AG04449 (cell line): ENCODE measurements around the gene TPRG1L.

ENCODE experiments used
- CTCF ChIA-PET: fragments of 350-600 bp; formaldehyde crosslinking; extraction: SDS; loops from one replicate; lab custom pipeline; 2021; ENCODE audit warnings: antibody characterized with exemption; lab: Yijun Ruan, JAX
- POLR2A ChIA-PET: fragments of 400-600, 350-600 bp; formaldehyde crosslinking; extraction: SDS; loops from one replicate; lab custom pipeline; 2020; ENCODE audit warnings: antibody characterized with exemption, inconsistent platforms; lab: Yijun Ruan, JAX
- DNase-seq: peaks from one replicate; pipeline ENCODE4 v3.0.0-alpha.2; 2010; ENCODE audit warnings: low read depth, low spot score
- H3K4me3 ChIP-seq: 2 replicates; pipeline ENCODE4 v1.5.1; 2011; ENCODE audit warnings: low read depth, mild to moderate bottlenecking, control low read depth, low read length
- CTCF ChIP-seq: IDR thresholded peaks from one replicate; pipeline ENCODE4 v1.5.1; 2011; ENCODE audit warnings: mild to moderate bottlenecking, moderate library complexity, low read length, control low read depth, inconsistent platforms; ENCODE audit not compliant: insufficient read depth; ENCODE audit errors: missing control alignments

The TPRG1L gene

DNA sequence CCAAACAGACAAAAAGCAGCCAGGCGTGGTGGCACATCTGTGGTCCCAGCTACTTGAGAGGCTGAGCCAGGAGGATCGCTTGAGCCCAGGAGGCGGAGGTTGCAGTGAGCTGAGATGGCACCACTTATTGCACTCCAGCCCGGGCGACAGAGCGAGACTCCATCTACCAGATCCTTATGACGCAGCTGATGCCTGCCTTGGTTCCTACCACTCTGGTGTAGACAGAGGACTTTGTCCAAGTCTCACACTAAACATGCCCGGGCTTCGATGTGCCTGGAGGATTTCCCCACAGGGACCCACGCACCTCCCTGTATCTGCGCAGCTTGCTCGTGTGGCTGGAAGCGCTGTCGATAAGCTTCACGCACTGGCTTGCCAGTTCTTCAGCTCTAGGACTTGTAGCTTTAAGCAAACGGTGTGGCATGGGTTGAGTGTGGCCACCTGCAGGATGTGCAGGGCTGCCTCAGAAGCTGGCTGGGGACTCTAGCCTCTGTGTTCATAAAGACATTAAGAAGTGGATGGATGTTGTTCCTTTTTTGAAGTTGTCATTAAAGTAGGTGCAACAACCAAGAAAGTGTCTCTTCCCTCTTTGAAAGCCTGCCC lies 4.8 kb downstream of the TPRG1L start:
- ChIA-PET POLR2A (interaction anchor here (1.0 kb wide), 1 partner anchor 20 kb away, joined by 3 read pairs; no protein-coding TSS in a partner anchor), CTCF (interaction anchor here (1.0 to 7.0 kb wide), 7 partner anchors 10 to 177 kb away, joined by 3 to 43 read pairs (median 4); partner anchors contain the start of gene WRAP73)
- no peak overlapping the region for H3K4me3 ChIP-seq
- DNase-seq, result no peak
- no peak for TF ChIP-seq CTCF

- POLR2A ChIA-PET, result interaction anchor here (1.0 kb wide), 1 partner anchor 19 kb away, joined by 3 read pairs; no protein-coding TSS in a partner anchor
- H3K4me3 ChIP-seq, result no peak overlapping the region
- no peak for DNase-seq
- CTCF ChIA-PET, result interaction anchor here (1.0 to 7.0 kb wide), 6 partner anchors 10 to 177 kb away, joined by 3 to 43 read pairs (median 4); partner anchors contain the start of gene WRAP73
- no peak for TF ChIP-seq CTCF
Observed at GRCh38 chr1:3630161-3630611, 5.4 kb downstream of the TPRG1L start.

- H3K4me3 ChIP-seq, result no peak overlapping the region
- POLR2A ChIA-PET, result no interaction called here
- CTCF ChIA-PET, result interaction anchor here (1.0 to 7.0 kb wide), 3 partner anchors 11 to 140 kb away, joined by 3 to 43 read pairs (median 5); no protein-coding TSS in a partner anchor
- no peak for DNase-seq
- TF ChIP-seq CTCF, result no peak
Observed at GRCh38 chr1:3630914-3631313, 6.1 kb downstream of the TPRG1L start.

GRCh38 chr1:3631320-3632260 lies 6.8 kb downstream of the TPRG1L start:
- no peak for DNase-seq
- POLR2A ChIA-PET, result no interaction called here
- no peak for TF ChIP-seq CTCF
- H3K4me3 ChIP-seq, result no peak overlapping the region
- CTCF ChIA-PET, result interaction anchor here (1.6 to 7.0 kb wide), 2 partner anchors 12 to 179 kb away, joined by 5 to 43 read pairs; no protein-coding TSS in a partner anchor

- ChIA-PET CTCF (interaction anchor here (1.6 to 7.0 kb wide), 2 partner anchors 12 to 180 kb away, joined by 5 to 43 read pairs; no protein-coding TSS in a partner anchor), POLR2A (no interaction called here)
- no peak for TF ChIP-seq CTCF
- DNase-seq, result no peak
- no peak overlapping the region for H3K4me3 ChIP-seq
Observed at GRCh38 chr1:3632298-3632697, 7.5 kb downstream of the TPRG1L start.
